Measurements from ENCODE around the gene NCOA3.
"Not testable (repeated sequence)": the region's sequence is repeated elsewhere in the genome, so short reads cannot be mapped to it uniquely, and the experiment has no call there.

NCOA3 gene

DNA sequence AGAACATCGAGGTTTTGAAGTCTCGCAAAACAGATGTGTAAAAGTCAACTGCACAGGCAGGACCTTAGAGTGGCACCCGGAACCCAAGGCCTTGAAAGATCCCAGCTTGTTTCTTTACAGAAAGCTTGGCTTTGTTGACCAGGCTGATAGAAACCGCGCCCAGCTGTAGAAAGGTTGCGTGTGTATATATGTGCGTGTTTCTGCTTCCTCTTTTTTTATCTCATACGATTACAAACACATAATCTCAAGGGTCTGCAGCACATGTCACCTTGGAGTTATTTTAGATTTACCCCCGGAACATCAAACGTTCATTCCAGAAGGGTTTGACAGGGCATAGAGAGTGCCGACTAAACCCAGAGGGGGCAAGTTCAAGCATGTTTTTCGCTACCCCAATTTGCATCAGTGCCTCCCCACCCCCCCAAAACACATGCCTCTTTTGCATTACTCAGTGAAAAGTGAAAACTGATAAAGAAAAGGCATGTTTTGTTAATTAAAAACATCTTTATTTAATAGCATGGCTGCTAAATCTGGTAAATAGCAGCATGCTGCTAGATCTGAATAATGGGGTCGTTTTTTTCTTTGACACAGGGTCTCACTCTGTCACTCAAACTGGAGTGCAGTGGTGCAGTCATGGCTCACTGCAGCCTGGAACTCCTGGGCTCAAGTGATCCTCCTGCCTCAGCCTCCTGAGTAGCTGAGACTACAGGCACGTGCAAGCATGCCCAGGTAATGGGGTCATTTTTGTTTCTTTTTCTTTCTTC is 33.2 kb upstream of the NCOA3 start:
- DNase-seq: no peak

DNA sequence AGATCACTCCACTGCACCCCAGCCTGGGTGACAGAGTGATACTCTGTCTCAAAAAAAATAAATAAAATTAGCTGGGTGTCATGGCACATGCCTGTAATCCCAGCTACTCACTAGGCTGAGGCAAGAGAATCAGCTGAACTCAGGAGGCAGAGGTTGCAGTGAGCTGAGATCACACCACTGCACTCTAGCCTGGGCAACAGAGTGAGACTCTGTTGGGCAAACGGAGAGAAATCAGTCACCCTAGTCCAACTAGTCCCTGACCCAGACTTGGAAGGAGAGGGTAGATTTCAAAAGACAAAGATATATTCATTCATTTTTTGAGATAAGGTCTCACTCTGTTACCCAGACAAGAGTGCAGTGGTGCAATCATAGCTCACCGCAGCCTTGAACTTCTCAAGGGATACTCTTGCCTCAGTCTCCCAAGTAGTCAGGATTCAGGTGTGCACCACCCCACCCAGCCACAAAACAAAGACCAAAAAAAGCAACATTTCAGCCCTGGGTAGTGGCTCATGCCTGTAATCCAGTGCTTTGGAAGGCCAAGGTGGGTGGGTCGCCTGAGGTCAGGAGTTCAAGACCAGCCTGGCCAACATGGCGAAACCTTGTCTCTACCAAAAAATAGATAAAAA is 26.2 kb upstream of the NCOA3 start:
- DNase-seq: no peak

DNA sequence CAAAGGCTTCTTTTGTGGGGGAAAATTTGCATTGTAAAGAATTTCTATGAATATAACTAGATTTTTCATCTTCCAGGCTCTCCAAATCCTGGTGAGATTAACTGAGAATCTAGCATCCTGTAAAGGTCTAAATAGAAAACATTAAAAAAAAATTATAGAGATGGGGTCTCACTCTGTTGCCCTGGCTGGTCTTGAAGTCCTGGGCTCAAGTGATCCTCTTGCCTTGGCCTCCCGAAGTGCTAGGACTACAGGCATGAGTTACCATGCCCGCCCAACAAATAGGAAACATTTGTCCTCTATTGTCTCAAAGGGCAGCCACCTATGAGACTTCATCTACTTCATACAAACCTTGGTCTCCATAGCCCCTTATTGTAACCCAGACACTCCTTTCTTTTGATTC is 25.2 kb upstream of the NCOA3 start:
- no peak for DNase-seq

DNA sequence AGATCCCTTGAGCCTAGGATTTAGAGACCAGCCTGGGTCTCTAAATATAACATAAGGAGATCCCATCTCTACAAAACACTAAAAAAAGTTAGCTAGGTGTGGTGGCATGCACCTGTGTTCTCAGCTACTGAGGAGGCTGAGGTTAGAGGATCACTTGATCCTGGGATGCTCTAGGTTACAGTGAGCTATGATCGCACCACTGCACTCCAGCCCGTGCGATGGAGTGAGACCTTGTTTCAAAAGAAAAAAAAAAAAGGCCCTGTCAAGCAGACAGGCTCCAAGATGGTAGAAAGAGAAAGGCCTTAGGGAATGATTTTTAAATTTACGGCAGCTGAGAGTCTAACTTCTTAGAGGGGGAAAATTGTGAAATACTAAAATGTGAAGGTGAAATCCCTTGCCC is 22.6 kb upstream of the NCOA3 start:
- no peak for DNase-seq

DNA sequence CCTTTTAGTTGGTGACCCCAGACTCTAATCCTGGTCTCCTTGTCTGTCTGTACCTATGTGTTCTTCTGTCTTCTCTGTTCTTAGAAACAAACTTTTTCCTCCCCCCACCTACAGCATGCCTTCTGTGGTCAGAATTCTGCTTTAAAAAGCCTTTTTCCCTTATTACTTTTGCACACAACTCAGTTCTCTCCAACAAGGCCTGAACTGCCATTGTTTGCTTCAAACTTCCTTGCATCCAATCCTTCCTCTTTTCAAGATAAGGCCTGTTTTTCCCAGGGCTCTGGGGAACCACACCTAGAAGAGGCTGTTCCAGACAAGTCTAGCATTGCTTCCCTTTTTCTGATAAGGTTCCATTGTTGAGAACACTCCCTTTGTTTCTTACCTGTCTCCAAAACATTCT is 22.2 kb upstream of the NCOA3 start:
- no peak for DNase-seq

DNA sequence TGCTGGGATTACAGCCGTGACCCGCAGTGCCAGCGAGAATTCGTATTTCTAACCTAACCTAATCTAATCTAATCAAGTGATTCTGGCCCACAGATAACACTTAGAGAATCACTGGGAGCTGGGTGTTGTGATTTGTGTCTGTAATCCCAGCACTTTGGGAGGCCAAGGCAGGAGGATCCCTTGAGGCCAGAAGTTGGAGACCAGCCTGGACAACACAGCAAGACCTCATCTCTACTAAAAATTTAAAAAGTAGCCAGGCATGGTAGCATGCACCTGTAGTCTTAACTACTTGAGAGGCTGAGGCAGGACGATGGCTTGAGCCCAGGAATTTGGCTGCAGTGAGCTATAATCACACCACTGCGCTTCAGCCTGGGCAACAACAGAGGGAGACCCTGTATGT is 21.4 kb upstream of the NCOA3 start:
- no peak for DNase-seq

DNA sequence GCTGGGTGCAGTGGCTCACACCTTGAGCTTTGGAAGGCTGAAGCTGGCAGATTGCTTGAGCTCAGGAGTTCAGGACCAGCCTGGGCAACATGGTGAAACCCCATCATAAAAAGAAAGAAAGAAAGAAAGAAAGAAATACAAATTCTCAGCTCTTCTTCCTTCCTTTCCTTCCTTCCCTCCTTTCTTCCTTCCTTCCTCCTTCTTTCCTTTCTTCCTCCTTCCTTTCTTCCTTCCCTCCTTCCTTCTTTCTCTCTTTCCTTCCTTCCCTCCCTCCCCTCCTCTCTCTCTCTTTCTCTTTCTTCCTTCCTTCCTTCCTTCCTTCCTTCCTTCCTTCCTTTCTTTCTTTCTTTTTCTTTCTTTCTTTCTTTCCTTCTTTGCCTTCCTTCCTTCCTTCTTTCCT is 21.0 kb upstream of the NCOA3 start:
- no peak for DNase-seq

DNA sequence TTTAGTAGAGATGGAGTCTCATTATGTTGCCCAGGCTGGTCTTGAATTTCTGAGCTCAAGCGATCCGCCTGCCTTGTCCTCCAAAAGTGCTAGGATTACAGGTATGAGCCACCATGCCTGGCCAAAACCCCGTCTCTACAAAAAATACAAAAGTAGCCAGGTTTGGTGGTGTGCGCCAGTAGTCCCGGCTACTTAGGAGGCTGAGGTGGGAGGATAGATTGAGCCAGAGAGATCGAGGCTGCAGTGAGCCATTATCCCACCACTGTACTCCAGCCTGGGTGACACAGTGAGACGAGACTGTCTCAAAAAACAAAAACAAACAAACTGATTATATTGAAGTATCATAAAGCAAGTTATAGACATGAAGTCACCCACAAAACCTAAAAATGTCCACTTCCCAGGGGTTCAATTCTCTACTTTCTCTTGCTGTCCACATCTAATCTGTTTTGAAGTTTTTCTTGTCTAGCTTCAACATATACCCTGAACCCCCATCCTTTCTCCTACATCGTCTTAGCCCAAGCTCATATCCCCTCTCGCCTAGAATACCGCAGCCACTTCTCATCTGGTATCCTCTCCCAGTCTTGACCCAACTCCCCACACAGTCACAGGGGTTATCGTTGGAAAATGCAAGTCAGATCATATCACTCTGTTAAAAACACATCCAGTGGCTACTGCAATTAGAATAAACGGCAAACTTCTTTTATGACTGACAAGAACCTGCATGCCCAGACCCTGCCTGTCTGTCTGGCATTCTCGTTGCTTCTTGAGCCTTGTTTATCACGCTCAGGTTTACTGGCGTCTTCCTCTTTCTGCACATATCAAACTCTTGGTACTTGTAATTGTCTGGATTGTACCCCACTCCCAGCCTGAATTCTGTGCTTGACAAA is 20.1 kb upstream of the NCOA3 start:
- no peak for DNase-seq

DNA sequence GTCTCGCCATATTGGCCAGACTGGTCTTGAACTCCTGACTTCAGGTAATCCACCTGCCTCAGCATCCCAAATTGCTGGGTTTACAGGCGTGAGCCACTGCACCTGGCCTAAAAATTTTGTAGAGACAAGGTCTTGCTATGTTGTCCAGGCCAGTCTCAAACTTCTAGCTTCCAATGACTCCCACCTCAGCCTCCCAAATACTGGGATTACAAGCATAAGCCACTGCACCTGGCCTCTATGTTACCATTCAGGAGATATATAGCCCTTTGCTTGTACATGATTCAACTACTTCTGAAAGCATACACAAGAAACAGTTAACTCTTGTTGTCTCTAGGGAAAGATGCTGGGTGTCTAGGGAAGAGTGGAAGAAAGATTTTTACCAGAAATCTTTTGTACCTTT is 19.0 kb upstream of the NCOA3 start:
- no peak for DNase-seq

DNA sequence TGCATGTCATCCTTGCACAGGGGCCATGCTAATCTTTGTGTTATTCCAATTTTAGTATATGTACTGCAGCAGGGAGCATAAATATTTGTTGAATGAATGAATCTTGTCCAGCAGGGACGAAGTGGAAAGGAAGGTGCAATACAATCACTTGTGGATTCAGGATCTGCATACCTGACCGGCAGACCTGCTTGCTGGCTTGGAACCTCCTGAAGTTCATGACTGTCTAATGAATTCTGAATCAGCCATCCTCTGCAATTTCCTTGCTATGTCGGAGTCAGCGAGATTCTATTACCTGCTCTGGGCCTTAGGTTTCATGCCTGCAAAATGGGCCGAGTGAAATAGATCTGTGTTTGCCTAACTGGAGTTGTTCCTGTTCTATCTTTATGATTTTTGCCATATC is 17.4 kb upstream of the NCOA3 start:
- no peak for DNase-seq

DNA sequence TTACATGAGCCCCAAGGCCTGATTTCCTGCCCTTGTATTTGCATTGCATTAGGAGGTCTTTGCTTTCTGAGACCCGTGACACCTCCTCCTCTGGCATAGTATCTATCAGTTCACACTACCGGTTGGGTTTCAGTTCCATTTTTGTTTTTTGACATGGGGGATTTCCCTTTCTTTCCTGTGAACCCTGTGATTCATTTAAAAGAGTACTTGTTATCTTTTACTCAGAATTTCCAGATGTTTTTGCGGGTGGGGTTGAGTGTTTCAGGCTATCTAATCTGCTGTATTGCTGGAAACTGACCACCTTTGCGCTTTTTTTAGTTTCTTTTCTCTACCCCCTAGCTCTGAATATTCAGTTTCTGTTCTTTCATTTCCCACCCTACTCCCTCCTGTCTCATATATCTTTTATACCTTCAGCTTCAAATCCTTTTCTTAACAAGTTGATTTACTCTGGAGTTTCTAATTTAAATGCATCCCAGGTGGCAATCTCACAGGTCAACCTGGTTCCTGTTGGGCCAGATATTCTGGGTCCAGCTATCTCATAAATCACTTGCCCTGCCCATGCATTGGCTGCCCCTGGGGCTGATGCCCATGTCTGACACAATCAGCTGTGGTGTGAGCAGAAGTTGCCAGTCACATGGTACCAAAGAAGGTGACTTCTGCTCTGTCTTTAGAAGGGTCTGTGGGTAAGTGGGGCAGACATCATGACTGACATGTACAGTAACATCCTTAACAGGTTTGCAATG is 14.3 kb upstream of the NCOA3 start:
- no peak for DNase-seq

DNA sequence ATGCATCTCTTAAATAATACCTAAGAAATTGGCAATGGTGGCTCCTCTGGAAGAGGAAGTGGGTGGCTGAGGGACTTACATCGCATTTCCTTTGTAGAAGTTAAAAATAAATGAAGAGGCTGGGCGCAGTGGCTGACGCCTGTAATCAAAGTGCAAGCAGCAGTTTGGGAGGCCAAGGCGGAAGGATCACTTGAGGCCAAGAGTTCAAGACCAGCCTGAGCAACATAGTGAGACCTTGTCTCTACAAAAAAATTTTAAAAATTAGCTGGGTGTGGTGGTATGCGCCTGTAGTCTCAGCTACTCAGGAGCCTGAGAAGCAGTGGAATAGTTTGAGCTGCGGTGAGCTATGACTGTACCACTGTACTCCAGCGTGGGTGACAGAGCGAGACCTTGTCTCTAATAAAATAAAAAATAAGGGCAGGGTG is 12.2 kb upstream of the NCOA3 start:
- no peak for DNase-seq

DNA sequence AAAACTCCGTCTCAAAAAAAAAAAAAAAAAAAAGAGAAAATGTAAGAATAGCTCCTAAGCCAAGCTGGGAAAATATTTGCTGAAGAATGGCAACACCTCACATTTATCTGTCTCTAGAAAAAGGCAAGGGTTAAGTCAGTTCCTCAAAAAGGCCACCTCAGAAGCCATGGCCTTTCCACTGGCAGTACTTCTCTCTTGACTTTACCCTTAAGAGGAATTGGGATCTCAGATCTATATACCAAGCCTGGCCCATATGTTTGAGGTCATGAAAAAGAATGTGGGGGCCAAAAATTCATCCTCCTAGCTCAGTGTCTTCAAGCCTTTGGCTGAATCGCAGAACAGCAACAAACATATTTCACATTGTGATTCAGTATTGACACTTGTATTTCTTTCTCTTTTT is 10.9 kb upstream of the NCOA3 start:
- no peak for DNase-seq

DNA sequence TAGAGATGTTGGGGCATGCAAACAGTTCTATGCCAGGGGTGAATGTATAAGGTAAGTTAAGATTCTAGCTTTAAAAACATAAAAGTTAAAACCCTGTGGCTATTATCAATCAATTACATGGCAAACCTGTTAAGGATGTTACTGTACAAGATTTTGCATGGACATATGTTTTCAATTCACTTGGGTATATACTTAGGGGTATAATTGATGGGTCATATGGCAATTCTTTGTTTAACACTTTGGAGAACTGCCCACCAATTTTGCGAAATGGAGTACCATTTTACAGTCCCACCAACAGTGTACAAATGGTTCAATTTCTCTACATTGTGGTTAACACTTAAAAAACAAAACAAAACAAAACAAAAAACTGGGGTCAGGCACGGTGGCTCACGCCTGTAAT is 9.4 kb upstream of the NCOA3 start:
- no peak for DNase-seq

DNA sequence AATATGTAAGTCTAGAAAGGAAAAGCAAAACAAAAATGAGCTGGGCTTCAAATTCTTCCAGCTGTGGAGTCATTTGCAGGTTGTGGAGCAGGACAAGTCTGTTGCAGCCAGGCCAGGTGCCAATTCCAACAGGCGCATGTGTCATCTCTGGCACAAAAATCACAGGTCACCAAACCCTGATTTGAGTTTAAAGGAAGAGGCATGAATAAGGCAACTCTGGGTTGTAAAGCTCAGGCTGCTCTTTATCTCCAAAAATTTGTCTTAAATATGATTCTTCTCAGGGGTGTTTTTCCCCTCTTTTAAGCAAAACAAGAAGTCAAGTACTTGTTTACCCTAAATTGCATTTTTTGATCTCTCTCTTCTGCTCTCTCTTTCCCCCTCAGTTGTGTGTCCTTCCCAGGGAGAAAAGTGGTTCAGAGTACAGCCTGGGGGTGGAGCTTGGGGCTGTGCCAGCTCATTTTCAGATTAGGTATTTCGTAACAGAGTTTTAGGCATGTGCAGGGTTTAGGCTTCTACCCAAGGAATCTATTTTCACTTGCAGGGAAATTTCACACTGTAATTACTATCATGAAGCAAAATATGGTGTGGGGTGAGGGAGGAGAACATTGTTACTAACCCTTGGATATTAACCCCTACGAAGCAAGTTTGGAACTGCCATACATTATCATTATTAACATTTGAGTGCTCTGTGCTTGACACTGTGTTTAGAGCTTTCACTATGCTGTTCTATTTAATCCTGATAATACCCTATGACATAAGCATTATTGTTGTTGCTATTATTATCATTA is 8.3 kb upstream of the NCOA3 start:
- DNase-seq: peak; percentile 72

DNA sequence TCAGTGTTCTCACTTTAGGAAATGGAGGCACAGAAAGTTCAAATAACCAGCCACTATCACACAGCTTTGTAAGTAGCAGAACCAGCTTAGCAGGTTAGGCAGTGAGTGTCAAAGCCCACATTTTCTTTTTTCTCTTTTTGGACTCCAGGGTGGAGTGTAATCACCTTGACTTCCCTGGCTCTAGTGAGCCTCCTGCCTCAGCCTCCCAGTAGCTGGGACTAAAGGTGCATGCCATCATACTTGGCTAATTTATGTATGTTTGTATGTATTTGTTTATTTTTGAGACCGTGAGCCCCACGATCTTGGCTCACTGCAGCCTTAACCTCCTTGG is 7.8 kb upstream of the NCOA3 start:
- no peak for DNase-seq

DNA sequence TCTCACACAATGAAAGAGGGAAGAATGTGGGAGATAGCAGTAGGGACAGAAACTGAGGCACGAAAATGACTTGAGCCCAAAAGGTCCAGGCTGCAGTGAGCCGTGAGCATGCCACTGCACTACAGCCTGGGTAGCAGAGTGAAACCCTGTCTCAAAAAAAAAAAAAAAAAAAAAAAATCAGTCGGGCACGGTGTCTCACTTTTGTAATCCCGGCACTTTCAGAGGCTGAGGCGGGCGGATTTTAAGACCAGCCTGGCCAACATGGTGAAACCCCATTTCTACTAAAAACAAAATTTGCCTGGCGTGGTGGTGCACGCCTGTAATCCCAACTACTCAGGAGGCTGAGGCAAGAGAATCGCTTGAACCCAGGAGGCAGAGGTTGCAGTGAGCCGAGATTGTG is 7.1 kb upstream of the NCOA3 start:
- DNase-seq: not testable (repeated sequence)

DNA sequence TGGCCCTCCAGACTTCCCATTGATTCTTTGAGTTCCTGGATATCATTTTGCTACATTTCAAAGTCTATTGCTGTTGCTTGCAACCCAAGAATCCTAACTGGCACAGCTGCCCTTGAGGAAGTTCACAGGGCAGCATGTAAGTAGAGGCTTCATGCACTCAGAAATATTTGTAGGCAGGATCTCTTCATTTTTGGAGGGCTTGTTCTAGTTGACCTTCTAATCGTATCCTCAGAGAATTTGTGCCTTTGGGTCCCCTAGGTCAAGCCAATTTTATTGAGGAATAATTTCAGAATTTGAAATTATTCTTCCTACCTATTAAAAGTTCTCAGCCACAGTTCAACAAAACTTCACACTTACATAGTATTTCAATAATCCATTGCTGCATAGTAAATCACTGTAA is 5.6 kb upstream of the NCOA3 start:
- no peak for DNase-seq

DNA sequence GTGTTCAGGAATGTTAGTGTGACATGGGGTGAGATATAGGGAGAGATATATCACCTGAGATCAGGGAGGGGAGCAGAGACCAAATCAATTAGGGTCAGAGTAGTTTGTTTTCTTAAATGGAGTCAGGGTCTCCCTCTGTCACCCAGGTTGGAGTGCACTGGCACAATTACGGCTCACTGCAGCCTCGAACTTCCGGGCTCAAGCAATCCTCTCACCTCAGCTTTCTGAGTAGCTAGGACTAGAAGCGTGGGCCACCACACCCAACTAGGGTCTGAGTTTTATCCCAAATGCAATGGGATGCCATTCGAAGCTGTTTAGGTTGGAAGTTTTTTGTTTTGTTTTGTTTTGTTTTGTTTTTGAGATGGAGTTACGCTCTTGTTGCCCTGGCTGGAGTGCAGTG is 3.1 kb upstream of the NCOA3 start:
- no peak for DNase-seq

DNA sequence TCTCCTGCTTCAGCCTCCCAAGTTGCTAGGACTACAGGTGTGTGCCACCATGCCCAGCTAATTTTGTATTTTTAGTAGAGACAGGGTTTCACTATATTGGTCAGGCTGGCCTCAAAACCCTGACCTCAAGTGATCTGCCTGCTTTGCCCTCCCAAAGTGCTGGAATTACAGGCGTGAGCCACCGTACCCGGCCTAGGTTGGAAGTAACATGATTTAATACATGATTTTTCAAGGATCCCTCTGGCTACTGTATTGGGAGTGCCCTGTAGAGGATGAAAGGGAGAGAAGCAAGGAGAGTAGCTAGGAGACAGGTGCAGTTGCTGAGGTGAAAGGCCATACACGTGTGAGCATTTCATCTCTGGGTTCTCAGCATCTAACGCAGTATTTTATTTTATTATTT is 2.6 kb upstream of the NCOA3 start:
- DNase-seq: no peak

DNA sequence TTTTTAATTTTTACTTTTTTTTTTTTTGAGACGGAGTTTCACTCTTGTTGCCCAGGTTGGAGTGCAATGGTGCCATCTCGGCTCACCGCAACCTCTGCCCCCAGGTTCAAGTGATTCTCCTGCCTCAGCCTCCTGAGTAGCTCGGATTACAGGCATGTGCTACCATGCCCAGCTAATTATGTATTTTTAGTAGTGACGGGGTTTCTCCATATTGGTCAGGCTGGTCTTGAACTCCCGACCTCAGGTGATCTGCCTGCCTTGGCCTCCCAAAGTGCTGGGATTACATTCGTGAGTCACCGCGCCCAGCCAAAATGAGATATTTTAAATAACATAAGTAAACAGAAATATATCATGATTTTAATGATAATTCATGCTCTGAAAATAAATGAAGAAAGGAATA is 1.6 kb upstream of the NCOA3 start:
- DNase-seq: not testable (repeated sequence)

DNA sequence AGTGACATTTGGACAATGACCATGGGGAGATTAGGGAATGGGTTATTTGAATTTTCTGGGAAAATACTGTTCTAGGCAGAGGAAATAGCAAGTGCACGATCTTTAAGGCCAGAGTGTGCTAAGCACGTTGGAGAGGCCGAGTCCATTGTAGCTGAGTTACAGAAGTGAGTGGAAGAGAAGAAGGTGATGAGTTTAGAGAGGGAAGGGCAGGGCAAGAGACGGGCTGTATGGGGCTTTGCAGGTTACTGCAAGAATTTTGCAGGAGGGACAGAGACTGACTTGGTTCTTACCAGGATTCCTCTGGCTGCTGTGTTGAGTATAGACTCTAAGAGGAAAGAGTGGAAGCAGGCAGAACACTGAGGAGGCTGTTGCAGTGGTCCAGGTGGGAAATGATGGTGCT is 1.1 kb upstream of the NCOA3 start:
- no peak for DNase-seq

DNA sequence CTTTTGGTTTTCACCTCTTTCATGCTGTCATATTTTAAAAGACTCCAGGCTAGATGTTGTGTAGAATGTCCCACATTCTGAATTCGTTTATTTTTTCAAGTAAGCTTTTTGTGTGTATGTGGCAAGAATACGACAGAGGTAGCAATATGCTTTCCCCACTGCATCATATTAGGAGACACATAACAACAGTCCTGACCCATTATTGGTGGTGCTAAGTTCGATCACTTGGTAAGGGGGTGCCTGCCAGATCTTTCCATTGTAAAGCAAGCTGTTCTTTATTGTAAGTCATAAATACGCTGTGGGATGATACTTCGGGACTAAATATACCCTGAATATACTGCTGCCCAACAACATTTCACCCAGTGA is 588 bp upstream of the NCOA3 start:
- DNase-seq: no peak
